GM18861 (cell line): ENCODE measurements around the gene AP5S1.
"Not testable (repeated sequence)": the region's sequence is repeated elsewhere in the genome, so short reads cannot be mapped to it uniquely, and the experiment has no call there.

Experiments used
- ATAC-seq: cut with Tn5 transposase; IDR thresholded peaks from one replicate; pipeline ENCODE4 v1.9.1; 2021; ENCODE audit not compliant: unreplicated experiment

The AP5S1 gene

GRCh38 chr20:3811467-3812258 lies 8.7 kb upstream of the AP5S1 start:
- ATAC-seq: no peak

- no peak for ATAC-seq
Measured at GRCh38 chr20:3812259-3812681, 8.1 kb upstream of the AP5S1 start.

GRCh38 chr20:3812975-3813847 lies 7.1 kb upstream of the AP5S1 start:
- no peak for ATAC-seq

DNA sequence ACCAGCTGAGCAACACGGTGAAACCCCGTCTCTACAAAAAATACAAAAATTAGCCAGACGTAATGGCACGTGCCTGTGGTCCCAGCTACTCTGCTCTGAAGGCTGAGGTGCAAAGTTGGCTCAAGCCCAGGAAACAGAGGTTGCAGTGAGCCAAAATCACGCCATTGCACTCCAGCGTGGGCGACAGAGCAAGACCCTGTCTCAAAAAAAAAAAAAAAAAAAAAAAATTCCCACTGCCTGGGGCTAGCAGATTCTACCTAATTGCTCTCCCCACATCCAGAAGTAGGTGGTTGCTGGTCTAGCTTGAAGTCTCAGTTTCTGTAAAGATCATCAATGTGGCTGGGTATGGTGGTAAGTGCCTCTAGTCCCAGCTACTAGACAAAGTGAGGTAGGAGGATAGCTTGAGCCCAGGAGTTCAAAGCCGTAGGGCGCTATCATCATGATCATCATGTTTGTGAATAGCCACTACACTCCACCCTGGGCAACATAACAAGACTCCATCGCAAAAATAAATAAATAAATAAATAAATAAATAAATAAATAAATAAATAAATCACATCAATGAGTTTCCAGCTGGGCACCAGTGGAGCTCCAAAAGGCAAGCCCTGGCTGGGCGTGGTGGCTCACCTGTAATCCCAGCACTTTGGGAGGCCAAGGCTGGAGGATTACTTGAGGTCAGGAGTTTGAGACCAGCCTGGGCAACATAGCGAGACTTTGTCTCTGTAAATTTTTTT lies 6.3 kb upstream of the AP5S1 start:
- no peak for ATAC-seq

DNA sequence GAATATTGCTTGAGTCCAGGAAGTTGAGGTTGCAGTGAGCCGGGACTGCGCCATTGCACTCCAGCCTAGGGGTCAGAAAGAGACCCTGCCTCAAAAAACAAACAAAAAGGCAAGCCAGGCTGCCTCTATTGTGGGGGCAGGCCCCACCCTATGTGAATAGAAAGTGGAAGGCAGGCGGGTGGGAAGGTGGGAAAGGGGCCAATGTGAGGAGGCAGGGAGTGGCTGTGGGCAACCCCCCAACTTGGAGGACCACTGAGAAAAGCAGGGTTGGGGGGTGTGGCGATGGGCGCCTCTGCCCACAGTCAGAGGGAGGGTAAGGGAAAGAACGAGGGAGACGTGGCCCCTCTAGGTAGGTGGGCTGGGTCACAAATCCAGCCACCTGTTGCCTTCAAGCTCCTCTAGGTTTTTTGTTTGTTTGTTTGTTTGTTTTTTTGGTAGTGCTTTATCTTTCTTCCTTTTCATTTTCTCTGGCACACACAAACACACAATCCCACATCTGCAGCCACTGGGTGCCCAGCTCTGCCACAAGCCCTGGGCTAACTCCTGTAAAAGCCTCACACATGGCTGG lies 5.3 kb upstream of the AP5S1 start:
- ATAC-seq: no peak

GRCh38 chr20:3815703-3816315 lies 4.5 kb upstream of the AP5S1 start:
- ATAC-seq: no peak

- no peak for ATAC-seq
Measured at GRCh38 chr20:3818155-3819151, 1.9 kb upstream of the AP5S1 start.

DNA sequence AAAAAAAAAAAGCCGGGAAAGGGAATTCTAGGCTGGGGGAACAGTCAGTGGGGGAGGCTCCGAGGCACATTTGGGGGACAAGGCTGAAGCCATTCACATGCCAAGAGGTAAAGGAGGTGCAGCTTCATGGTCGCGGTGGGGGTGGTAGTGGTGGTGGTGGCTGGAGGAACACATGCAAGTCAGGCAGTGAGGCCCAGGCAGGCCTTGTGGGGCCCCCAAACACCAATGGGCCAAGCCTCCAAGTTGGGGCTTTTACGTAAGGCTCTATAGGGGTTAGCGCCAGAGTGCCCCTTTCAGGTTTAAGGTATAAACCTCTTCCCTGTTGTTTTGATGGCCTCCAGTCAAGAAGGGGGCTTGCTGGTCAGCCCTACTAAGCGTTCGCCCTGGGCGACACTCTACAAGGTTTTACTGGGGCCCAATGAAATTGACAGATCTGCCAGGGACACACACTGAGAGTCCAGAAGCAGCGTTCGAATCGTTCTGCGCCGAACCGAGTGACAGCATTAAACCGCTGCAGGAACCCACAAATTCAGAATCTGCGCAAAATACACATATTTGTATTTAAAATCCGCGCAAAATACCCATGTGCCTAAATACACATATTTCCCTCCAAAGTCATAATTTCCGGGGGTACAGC lies 818 bp upstream of the AP5S1 start:
- no peak for ATAC-seq

DNA sequence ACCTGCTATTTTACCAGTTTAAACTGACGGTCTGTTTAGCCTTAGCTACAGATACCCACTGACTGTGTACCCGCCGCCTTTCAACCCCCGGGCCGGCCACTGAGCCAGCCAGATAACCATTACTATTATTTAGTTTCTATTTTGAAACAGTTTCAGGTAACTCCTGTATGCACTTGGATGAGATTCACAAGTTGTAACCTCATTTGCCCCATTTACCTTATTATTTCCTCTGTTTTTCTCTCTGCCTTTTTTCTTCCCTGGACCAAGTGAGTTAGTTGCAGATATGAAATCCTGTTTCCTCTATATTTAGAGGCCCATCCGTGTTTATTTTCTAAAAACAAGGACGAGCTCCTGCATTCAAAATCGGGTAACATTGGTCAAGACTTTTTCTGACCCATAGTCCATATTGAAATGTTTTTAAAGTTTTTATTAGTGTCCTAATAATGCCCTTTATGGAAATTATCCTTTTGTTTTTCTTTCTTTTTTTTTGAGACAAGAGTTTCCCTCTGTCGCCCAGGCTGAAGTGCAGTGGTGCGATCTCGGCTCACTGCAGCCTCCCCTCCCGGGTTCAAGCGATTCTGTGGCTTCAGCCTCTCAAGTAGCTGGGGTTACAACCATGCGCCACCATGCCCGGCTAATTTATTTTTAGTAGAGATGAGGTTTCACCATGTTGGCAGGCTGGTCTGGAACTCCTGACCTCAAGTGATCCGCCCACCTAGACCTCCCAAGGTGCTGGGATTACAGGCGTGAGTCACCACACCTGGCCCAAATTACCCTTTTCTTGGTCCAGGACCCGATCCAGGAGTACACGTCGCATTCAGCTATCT lies 767 bp downstream of the AP5S1 start:
- no peak for ATAC-seq

- ATAC-seq: no peak
Measured at GRCh38 chr20:3821996-3822395, 1.6 kb downstream of the AP5S1 start.

- no peak for ATAC-seq
Measured at GRCh38 chr20:3823881-3824280, 3.5 kb downstream of the AP5S1 start.

- no peak for ATAC-seq
Measured at GRCh38 chr20:3825526-3825925, 5.2 kb downstream of the AP5S1 start.

DNA sequence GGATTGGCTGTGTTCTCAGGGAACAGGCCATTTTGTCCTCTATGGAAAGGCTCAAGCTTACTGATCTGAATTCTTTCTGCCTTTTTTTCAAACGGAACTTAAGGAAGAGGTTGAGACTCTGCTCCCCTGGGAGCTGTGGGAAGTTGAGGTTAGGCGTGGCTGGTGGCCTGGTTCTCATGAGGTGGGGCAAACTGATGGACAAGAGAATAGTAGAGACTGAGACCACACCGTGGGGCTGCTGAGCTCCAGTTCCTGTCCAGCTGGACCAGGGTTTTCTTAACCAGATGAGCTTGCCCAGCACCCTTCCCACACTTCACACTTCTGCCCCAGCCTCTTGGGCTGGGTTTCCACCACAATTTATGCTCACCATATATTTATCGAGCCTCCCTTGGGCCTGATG lies 6.1 kb downstream of the AP5S1 start:
- no peak for ATAC-seq

DNA sequence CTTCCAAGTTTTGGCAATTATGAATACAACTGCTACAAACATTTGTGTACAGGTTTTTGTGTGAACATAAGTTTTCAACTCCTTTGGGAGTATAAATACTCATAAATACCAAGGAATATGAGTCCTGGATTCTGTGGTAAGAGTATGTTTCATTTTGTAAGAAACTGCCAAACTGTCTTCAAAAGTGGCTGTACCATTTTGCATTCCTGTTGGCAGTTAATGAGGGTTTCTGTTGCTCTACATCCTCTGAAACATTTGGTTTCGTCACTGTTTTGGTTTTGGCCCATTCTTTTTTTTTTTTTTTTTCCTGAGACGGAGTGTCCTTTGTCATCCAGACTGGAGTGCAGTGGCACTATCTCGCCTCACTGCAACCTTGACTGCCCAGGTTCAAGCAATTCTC lies 8.5 kb downstream of the AP5S1 start:
- no peak for ATAC-seq

DNA sequence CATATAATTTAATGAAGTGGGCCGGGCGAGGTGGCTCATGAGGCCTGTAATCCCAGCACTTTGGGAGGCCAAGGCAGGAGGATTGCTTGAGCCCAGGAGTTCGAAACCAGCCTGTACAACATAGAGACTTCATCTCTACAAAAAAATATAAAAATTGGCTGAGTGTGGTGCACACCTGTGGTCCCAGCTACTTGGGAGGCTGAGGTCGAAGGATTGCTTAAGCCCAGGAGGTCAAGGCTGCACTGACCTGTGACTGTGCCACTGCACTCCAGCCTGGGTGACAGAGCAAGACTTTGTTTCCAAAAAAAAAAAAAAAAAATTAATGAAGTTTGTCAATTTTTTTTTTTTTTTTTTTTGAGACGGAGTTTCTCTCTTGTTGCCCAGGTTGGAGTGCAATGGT lies 9.5 kb downstream of the AP5S1 start:
- ATAC-seq: not testable (repeated sequence)

DNA sequence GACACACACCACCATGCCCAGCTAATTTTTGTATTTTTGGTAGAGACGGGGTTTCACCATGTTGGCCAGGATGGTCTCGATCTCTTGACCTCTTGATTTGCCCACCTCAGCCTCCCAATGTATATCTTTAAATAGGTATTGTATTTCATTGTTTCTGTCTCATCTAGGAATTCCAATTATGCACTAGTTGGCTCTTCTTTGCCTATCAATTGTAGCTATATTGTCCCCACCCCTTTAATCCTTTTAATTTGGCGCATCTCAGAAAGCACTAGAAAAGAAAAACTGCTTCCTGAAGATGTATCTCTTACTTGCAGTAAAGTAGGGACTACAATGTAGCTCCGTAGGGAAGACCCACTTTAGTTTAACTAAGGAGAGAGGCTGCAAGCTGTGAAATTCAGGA lies 15.8 kb downstream of the AP5S1 start:
- no peak for ATAC-seq

DNA sequence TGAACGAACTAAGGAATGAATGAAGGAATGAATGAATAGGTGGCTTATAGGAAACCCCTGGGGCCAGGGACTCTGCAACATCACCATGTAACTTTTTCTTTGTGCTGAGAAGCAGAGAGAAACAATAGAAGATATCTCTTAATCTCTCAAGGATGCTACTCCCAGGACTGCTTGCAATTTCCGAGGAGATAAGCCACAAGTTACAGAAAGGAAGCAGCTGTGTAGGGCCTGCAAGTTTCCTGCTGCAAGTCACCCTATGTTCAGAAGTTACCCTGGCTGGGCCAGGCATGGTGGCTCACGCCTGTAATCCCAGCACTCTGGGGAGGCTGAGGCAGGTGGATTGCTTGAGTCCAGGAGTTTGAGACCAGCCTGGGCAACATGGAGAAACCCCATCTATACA lies 19.0 kb downstream of the AP5S1 start:
- ATAC-seq: no peak

DNA sequence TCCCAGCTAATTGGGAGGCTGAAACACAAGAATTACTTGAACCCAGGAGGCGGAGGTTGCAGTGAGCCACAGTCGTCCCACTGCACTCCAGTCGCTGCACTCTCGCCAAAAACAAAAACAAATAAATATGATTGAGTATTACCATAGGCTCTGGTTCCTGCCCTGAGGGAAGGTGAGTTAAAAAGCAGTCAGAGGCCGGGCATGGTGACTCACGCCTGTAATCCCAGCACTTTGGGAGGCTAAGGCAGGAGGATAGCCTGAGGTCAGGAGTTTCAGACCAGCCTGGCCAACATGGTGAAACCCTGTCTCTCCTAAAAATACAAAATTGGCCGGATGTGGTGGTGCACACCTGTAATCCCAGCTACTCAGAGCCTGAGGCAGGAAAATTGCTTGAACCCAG lies 19.9 kb downstream of the AP5S1 start:
- ATAC-seq: not testable (repeated sequence)
